ENCODE data around the gene GPR37.

Gene GPR37

GRCh38 chr7:124780608-124781007 is 15.0 kb upstream of the GPR37 start:
- no peak for DNase-seq (ENCODE audit: low read depth in 3 of 3)

- DNase-seq (ENCODE audit: low read depth in 3 of 3): no peak
Measured at GRCh38 chr7:124780056-124780455, 14.5 kb upstream of the GPR37 start.

GRCh38 chr7:124779620-124780019 is 14.0 kb upstream of the GPR37 start:
- DNase-seq (ENCODE audit: low read depth in 3 of 3): no peak

GRCh38 chr7:124779194-124779593 is 13.6 kb upstream of the GPR37 start:
- DNase-seq (ENCODE audit: low read depth in 3 of 3): no peak

GRCh38 chr7:124777268-124777667 is 11.7 kb upstream of the GPR37 start:
- DNase-seq (ENCODE audit: low read depth in 3 of 3): no peak

GRCh38 chr7:124776153-124776552 is 10.6 kb upstream of the GPR37 start:
- no peak for DNase-seq (ENCODE audit: low read depth in 3 of 3)

- no peak for DNase-seq (ENCODE audit: low read depth in 3 of 3)
Measured at GRCh38 chr7:124775422-124775821, 9.8 kb upstream of the GPR37 start.

GRCh38 chr7:124773938-124774337 is 8.3 kb upstream of the GPR37 start:
- DNase-seq (ENCODE audit: low read depth in 3 of 3): no peak

- no peak for DNase-seq (ENCODE audit: low read depth in 3 of 3)
Measured at GRCh38 chr7:124773339-124773738, 7.7 kb upstream of the GPR37 start.

GRCh38 chr7:124769136-124769535 is 3.5 kb upstream of the GPR37 start:
- no peak for DNase-seq (ENCODE audit: low read depth in 3 of 3)

- no peak for DNase-seq (ENCODE audit: low read depth in 3 of 3)
Measured at GRCh38 chr7:124768525-124768924, 2.9 kb upstream of the GPR37 start.

GRCh38 chr7:124764847-124765400 is 668 bp downstream of the GPR37 start:
- DNase-seq (ENCODE audit: low read depth in 3 of 3): no peak

- DNase-seq (ENCODE audit: low read depth in 3 of 3): no peak
Measured at GRCh38 chr7:124764051-124764846, 1.3 kb downstream of the GPR37 start.

GRCh38 chr7:124762611-124763143 is 2.9 kb downstream of the GPR37 start:
- DNase-seq (ENCODE audit: low read depth in 3 of 3): no peak

GRCh38 chr7:124761164-124761715 is 4.4 kb downstream of the GPR37 start:
- DNase-seq (ENCODE audit: low read depth in 3 of 3): no peak

GRCh38 chr7:124758327-124758726 is 7.3 kb downstream of the GPR37 start:
- no peak for DNase-seq (ENCODE audit: low read depth in 3 of 3)

- DNase-seq (ENCODE audit: low read depth in 3 of 3): no peak
Measured at GRCh38 chr7:124754576-124755268, 10.9 kb downstream of the GPR37 start.

- DNase-seq (ENCODE audit: low read depth in 3 of 3): no peak
Measured at GRCh38 chr7:124752310-124752709, 13.3 kb downstream of the GPR37 start.

GRCh38 chr7:124751027-124751426 is 14.6 kb downstream of the GPR37 start:
- DNase-seq (ENCODE audit: low read depth in 3 of 3): no peak

- DNase-seq (ENCODE audit: low read depth in 3 of 3): no peak
Measured at GRCh38 chr7:124747072-124747471, 18.5 kb downstream of the GPR37 start.

GRCh38 chr7:124738639-124739038 is 27.0 kb downstream of the GPR37 start:
- DNase-seq (ENCODE audit: low read depth in 3 of 3): no peak

- no peak for DNase-seq (ENCODE audit: low read depth in 3 of 3)
Measured at GRCh38 chr7:124737760-124738300, 27.8 kb downstream of the GPR37 start.

All from stimulated activated CD4-positive, alpha-beta T cell treated with anti-CD3 and anti-CD28 coated beads, TNF-alpha, amount 100 ng/mL, for 4 hours (primary cell).